K562 (cell line): ENCODE results near the gene NT5C1A. TPM values are rescaled to one million over a fixed set of nuclear protein-coding genes. Genes with fewer than 3 reads are reported as not detected.

Experiments
- CBFA2T3 ChIP-seq: fragments of 450-650 bp; IDR thresholded peaks from 2 replicates; pipeline ENCODE4 v1.6.1; 2017
- CBX1 ChIP-seq: sonication (generic); IDR thresholded peaks from 2 replicates; pipeline ENCODE4 v1.6.1; 2016; ENCODE audit warnings: antibody characterized with exemption, low read depth, mild to moderate bottlenecking
- CEBPG ChIP-seq, 3 experiments: fragments of 200-800 bp in 1 of 3; sonication (Bioruptor generic) in 1 of 3; sonication (generic) in 1 of 3; formaldehyde crosslinking in 1 of 3; IDR thresholded peaks in 2 of 3; conservative IDR thresholded peaks in 1 of 3; 2 replicates each; pipeline versions ENCODE4 v1.6.1 to v1.8.0; 2016 to 2022; ENCODE audit warnings: missing compliant biosample characterization in 2 of 3, missing genetic modification characterization in 2 of 3, mild to moderate bottlenecking in 1 of 3, missing genetic modification reagents in 1 of 3
- CHD2 ChIP-seq: IDR thresholded peaks from 2 replicates; pipeline ENCODE4 v1.6.1; 2011; ENCODE audit warnings: low read depth, low read length
- KHSRP ChIP-seq: fragments of 450-650 bp; IDR thresholded peaks from 2 replicates; pipeline ENCODE4 v1.6.1; 2017
- LARP7 ChIP-seq: fragments of 450-650 bp; IDR thresholded peaks from 2 replicates; pipeline ENCODE4 v1.6.1; 2016
- MAFK ChIP-seq: IDR thresholded peaks from 2 replicates; pipeline ENCODE4 v1.6.1; 2011; ENCODE audit warnings: low read length, improper control_type of control experiment
- POU5F1 ChIP-seq: fragments of 150-350 bp; IDR thresholded peaks from 2 replicates; pipeline ENCODE4 v1.6.1; 2014; ENCODE audit warnings: borderline replicate concordance, low read length, low read depth, mild to moderate bottlenecking; ENCODE audit not compliant: partially characterized antibody
- RAD51 ChIP-seq: fragments of 450-650 bp; IDR thresholded peaks from 2 replicates; pipeline ENCODE4 v1.7.1; 2016; ENCODE audit warnings: low read depth, mild to moderate bottlenecking, borderline replicate concordance
- RFX5 ChIP-seq: IDR thresholded peaks from 2 replicates; pipeline ENCODE4 v1.6.1; 2011; ENCODE audit warnings: low read depth, mild to moderate bottlenecking, improper control_type of control experiment, low read length
- SMAD1 ChIP-seq: fragments of 150-350 bp; IDR thresholded peaks from 2 replicates; pipeline ENCODE4 v1.6.1; 2014; ENCODE audit warnings: low read length, low read depth; ENCODE audit not compliant: partially characterized antibody
- TEAD4 ChIP-seq, 2 experiments: sonication (generic) in 1 of 2; formaldehyde crosslinking in 1 of 2; IDR thresholded peaks; 2 replicates each; pipeline versions ENCODE4 v1.6.1 to v1.8.0; 2012 to 2022; ENCODE audit warnings: borderline replicate concordance in 1 of 2, inconsistent platforms in 1 of 2, low read length in 1 of 2, mild to moderate bottlenecking in 1 of 2, missing genetic modification reagents in 1 of 2
- ZBTB8A ChIP-seq: fragments of 450-650 bp; IDR thresholded peaks from 2 replicates; pipeline ENCODE4 v1.6.1; 2018; ENCODE audit warnings: mild to moderate bottlenecking, moderate library complexity; ENCODE audit not compliant: partially characterized antibody
- ZNF143 ChIP-seq: sonication (generic); formaldehyde crosslinking; IDR thresholded peaks from 2 replicates; pipeline ENCODE4 v1.9.0; 2022; ENCODE audit warnings: mild to moderate bottlenecking, missing genetic modification reagents
- ZNF239 ChIP-seq: fragments of 250-450 bp; sonication (Bioruptor Pico); IDR thresholded peaks from 2 replicates; pipeline ENCODE4 v1.4.0; 2020; ENCODE audit warnings: mild to moderate bottlenecking
- ZNF253 ChIP-seq: fragments of 250-450 bp; sonication (Bioruptor Pico); conservative IDR thresholded peaks from 2 replicates; pipeline ENCODE4 v1.6.1; 2021; ENCODE audit warnings: mild to moderate bottlenecking
- ZNF584 ChIP-seq: fragments of 200-800 bp; sonication (Bioruptor generic); IDR thresholded peaks from 2 replicates; pipeline ENCODE4 v1.6.1; 2016; ENCODE audit warnings: low read depth, mild to moderate bottlenecking, missing genetic modification characterization, missing compliant biosample characterization
- ZSCAN29 ChIP-seq: fragments of 450-650 bp; IDR thresholded peaks from 2 replicates; pipeline ENCODE4 v1.6.1; 2017
- polyA plus RNA-seq, 8 experiments: library from polyadenylated mRNA; depleted of rRNA in 4 of 8; stranded (reverse) in 5 of 8; unstranded in 3 of 8; fragments of >200 nt; fragmentation: Nextera tagmentation in 2 of 8; fragmentation: Illumina TruSeq in 1 of 8; extraction: Ambion mirVana in 2 of 8; extraction: Trizol in 1 of 8; gene quantifications; 2 replicates each; pipeline versions ENCODE4 v1.2.1 to v1.2.3, GENCODE V29; 2011 to 2014; ENCODE audit warnings: inconsistent platforms in 1 of 8, missing spikeins in 1 of 8
- total RNA-seq, 7 experiments: library from RNA; depleted of rRNA in 6 of 7; stranded (reverse); fragments of >200 nt in 6 of 7; fragmentation: Illumina TruSeq in 2 of 7; extraction: Trizol in 2 of 7; gene quantifications; 2 replicates each; pipeline versions ENCODE4 v1.2.1 to v1.2.3, GENCODE V29; 2011 to 2021; ENCODE audit warnings: low replicate concordance in 1 of 7
- TF ChIP-seq, protein P1 (sequence below), 3 experiments: IDR thresholded peaks in 2 of 3; conservative IDR thresholded peaks in 1 of 3; 2 replicates each; pipeline ENCODE4 v1.5.1; 2011 to 2012; ENCODE audit warnings: low read length in 3 of 3, mild to moderate bottlenecking in 3 of 3, control low read depth in 2 of 3, improper control_type of control experiment in 1 of 3, inconsistent platforms in 1 of 3, low read depth in 1 of 3, mixed read lengths in 1 of 3, moderate library complexity in 1 of 3; ENCODE audit not compliant: insufficient read depth in 2 of 3
- TF ChIP-seq, protein P2 (sequence below): fragments of 250-450 bp; sonication (Bioruptor Pico); IDR thresholded peaks from 2 replicates; pipeline ENCODE4 v1.5.0; 2021; ENCODE audit warnings: mild to moderate bottlenecking, moderate library complexity
- TF ChIP-seq, protein P3 (sequence below): fragments of 450-650 bp; IDR thresholded peaks from 2 replicates; pipeline ENCODE4 v1.6.1; 2014; ENCODE audit warnings: low read depth, mild to moderate bottlenecking, moderate library complexity, borderline replicate concordance

The NT5C1A gene
- total and polyA plus RNA-seq, 9 of the 15 experiments (the other 6 are each of a cell fraction or from before 2014, with no cell fraction given), result not detected

DNA sequence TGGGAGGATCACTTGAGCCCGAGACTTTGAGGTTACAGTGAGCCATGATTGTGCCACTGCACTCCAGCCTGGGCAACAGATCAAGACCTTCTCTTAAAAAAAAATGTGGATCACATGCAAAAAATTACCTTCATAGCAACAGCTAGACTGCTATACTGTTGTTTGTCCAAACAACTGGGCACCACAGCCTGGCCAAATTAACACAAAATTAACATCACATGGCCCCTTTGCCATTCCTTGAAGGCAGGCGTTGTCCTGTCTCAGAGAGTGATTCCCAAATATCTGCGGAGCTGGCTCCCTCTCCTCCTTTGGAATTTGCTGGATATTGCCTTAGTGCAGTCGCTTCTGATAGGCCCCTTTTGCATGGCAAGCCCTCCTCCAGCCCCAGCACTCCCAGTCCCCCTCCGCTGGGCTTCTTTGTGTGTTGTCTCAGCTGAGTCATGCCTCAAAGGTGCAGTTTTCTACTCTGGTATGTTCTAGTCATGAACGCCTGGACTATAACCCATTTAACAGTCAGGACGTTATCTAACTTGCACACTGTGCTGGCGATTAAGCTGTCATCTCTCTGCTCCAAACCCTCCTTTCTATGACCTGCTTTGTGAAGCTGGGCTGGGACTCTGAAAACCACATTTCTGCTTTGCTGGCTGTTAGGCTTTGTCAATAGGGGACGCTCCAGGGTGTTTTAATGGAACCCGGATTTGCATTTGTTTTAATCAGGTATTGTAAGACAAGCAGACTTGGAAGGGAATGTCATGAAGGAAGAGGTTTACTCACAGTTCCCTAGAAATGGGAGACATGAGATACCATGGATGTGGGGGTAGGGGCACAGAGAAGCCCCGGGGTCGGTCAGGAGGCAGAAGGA is 39.4 kb upstream of the NT5C1A start (continued):
- TF ChIP-seq, protein P1, sequence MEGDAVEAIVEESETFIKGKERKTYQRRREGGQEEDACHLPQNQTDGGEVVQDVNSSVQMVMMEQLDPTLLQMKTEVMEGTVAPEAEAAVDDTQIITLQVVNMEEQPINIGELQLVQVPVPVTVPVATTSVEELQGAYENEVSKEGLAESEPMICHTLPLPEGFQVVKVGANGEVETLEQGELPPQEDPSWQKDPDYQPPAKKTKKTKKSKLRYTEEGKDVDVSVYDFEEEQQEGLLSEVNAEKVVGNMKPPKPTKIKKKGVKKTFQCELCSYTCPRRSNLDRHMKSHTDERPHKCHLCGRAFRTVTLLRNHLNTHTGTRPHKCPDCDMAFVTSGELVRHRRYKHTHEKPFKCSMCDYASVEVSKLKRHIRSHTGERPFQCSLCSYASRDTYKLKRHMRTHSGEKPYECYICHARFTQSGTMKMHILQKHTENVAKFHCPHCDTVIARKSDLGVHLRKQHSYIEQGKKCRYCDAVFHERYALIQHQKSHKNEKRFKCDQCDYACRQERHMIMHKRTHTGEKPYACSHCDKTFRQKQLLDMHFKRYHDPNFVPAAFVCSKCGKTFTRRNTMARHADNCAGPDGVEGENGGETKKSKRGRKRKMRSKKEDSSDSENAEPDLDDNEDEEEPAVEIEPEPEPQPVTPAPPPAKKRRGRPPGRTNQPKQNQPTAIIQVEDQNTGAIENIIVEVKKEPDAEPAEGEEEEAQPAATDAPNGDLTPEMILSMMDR (IDR thresholded peaks at IDR 0.05 in 2 of 3, conservative IDR thresholded peaks at IDR 0.05 in 1 of 3; ENCODE audit: insufficient read depth in 2 of 3, low read depth in 1 of 3, low read length in 3 of 3), result peak; percentile 76 to 90 (median 88)
- TF ChIP-seq ZBTB8A, result no peak
- TF ChIP-seq, protein P2, sequence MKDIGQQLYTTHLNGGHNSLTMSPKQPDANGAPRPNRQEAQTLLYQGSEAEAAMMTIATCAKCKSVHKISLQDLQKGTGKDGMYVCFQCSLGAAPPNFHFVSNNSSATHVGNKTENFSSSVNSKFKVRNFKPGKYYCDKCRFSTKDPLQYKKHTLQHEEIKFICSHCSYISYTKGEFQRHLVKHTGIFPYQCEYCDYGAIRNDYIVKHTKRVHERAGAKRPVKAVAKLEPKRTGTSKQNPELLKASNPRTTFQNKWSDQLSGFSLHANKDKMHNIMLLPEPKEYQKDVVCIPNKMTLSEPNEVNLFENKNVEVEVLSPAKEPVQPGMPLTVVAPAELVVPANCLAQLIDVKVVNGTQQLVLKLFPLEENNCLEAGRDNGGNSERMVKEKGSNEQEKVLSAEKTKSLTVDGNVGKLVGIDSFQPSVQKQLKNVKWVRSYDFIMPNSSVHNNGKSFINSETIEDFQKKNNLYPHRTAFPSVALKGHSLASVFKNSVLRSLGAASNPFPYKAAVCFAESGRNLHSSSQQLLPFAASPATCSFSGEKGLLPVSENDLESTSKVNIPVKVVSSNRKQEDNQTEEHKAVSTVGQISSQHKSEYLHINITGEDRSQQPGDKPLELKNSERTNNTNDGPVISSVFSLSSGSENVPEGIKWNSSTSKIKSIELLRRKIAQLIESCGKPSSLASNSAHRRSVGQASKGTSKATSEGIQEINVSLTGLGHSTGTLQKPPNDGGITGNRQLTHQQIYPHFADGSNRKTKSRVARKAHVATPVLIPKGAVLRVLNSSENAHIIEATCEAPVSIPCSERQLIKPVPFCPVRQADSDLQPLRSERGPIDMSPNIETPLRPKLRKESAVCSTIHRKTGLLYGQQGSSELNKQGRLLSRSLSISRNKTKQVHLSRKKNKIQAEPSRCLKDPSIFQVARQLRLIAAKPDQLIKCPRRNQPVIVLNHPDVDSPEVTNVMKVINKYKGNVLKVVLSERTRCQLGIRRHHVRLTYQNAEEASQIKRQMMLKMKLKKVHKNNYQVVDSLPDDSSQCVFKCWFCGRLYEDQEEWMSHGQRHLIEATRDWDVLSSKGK (CRISPR knock-in tag), result no peak
- TF ChIP-seq TEAD4 (IDR thresholded peaks at IDR 0.05; ENCODE audit: low read length), result peak; percentile 96
- no peak for TF ChIP-seq TEAD4 (CRISPR knock-in tag; IDR thresholded peaks at IDR 0.05; ENCODE audit: borderline replicate concordance)
- TF ChIP-seq ZNF584 (CRISPR knock-in tag), result 0 out of 2 replicates have a peak, but pooled peaks have one; percentile 48
- peak; percentile 64; the same call in 1 of the 2 replicates for TF ChIP-seq ZSCAN29
- TF ChIP-seq POU5F1, result no peak
- TF ChIP-seq CEBPG (CRISPR knock-in tag; IDR thresholded peaks at IDR 0.05), result 0 out of 2 replicates have a peak, but pooled peaks have one; percentile 13
- no peak for TF ChIP-seq CEBPG (tag; conservative IDR thresholded peaks at IDR 0.05 in 1 of 2, IDR thresholded peaks at IDR 0.05 in 1 of 2)
- TF ChIP-seq ZNF143 (CRISPR knock-in tag), result no peak
- TF ChIP-seq, protein P3, sequence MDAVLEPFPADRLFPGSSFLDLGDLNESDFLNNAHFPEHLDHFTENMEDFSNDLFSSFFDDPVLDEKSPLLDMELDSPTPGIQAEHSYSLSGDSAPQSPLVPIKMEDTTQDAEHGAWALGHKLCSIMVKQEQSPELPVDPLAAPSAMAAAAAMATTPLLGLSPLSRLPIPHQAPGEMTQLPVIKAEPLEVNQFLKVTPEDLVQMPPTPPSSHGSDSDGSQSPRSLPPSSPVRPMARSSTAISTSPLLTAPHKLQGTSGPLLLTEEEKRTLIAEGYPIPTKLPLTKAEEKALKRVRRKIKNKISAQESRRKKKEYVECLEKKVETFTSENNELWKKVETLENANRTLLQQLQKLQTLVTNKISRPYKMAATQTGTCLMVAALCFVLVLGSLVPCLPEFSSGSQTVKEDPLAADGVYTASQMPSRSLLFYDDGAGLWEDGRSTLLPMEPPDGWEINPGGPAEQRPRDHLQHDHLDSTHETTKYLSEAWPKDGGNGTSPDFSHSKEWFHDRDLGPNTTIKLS, result peak; percentile 77
- TF ChIP-seq MAFK, result peak; percentile 86
- peak; percentile 56 for TF ChIP-seq KHSRP
- peak; percentile 96 for TF ChIP-seq CBFA2T3
- no peak for TF ChIP-seq ZNF253 (CRISPR knock-in tag)
- TF ChIP-seq RFX5, result no peak
- peak; percentile 70 for TF ChIP-seq SMAD1
- 0 out of 2 replicates have a peak, but pooled peaks have one; percentile 2 for TF ChIP-seq LARP7
- no peak for TF ChIP-seq CBX1
- TF ChIP-seq CHD2, result peak; percentile 53; the same call in 1 of the 2 replicates
- peak; percentile 32; the same call in 1 of the 2 replicates for TF ChIP-seq RAD51
- peak; percentile 21; the same call in 1 of the 2 replicates for TF ChIP-seq ZNF239 (CRISPR knock-in tag)
